ENCODE results near the gene ARHGAP18.

ARHGAP18 gene

GRCh38 chr6:129679275-129679674, 30.7 kb downstream of the ARHGAP18 start:
- TF ChIP-seq ZNF518A (tag by site-specific recombination; conservative IDR thresholded peaks at IDR 0.05; ENCODE audit: low read depth), result no peak
- no peak for TF ChIP-seq ZNF155 (tag by site-specific recombination; IDR thresholded peaks at IDR 0.05)
- no peak for TF ChIP-seq ZBTB26 (tag by site-specific recombination; optimal IDR thresholded peaks at IDR 0.05)
- no peak for TF ChIP-seq ZSCAN30 (tag by site-specific recombination; IDR thresholded peaks at IDR 0.05)
- TF ChIP-seq HOXD13 (CRISPR knock-in tag; IDR thresholded peaks at IDR 0.05; ENCODE audit: borderline replicate concordance), result no peak
- peak; percentile 57; the same call in 1 of the 2 replicates for TF ChIP-seq ZNF664 (tag by site-specific recombination; IDR thresholded peaks at IDR 0.05)
- CTCF ChIA-PET, result interaction anchor here (1.0 kb wide), 1 partner anchor 10 kb away, joined by 4 read pairs; no protein-coding TSS in a partner anchor
- peaks cover 4% of the 10 kb centered on the region; the same call in 1 of the 2 replicates for H3K4me1 ChIP-seq (ENCODE audit: control insufficient read depth, insufficient read depth, low read length)
- H3K9me3 ChIP-seq (ENCODE audit: control insufficient read depth, insufficient read depth, low read depth, low read length), result no peaks in the 10 kb centered on the region
- no peaks in the 10 kb centered on the region for H3K36me3 ChIP-seq (ENCODE audit: control insufficient read depth in 2 of 2, insufficient read depth in 1 of 2, low read length in 2 of 2)
- POLR2A ChIA-PET, result no interaction called here
- no peak overlapping the region for H3K27ac ChIP-seq (ENCODE audit: extremely low read depth, low read depth, low read length)
- no peak overlapping the region for H3K4me3 ChIP-seq (ENCODE audit: low read depth, low read length)

- POLR2A ChIA-PET, result no interaction called here
- H3K36me3 ChIP-seq (ENCODE audit: control insufficient read depth in 2 of 2, insufficient read depth in 1 of 2, low read length in 2 of 2), result no peaks in the 10 kb centered on the region
- H3K27ac ChIP-seq (ENCODE audit: extremely low read depth, low read depth, low read length), result no peak overlapping the region
- no peak overlapping the region for H3K4me3 ChIP-seq (ENCODE audit: low read depth, low read length)
- TF ChIP-seq OVOL3 (tag by site-specific recombination; IDR thresholded peaks at IDR 0.05) (no peak), KLF10 (tag by site-specific recombination; IDR thresholded peaks at IDR 0.05) (no peak), ZNF518A (tag by site-specific recombination; conservative IDR thresholded peaks at IDR 0.05; ENCODE audit: low read depth) (no peak), ZNF449 (tag by site-specific recombination; IDR thresholded peaks at IDR 0.05) (no peak), ZBTB6 (tag by site-specific recombination; IDR thresholded peaks at IDR 0.05) (no peak), RBAK (tag by site-specific recombination; IDR thresholded peaks at IDR 0.05) (no peak), MYNN (tag by site-specific recombination; IDR thresholded peaks at IDR 0.05; ENCODE audit: borderline replicate concordance) (no peak), ZNF830 (tag by site-specific recombination; IDR thresholded peaks at IDR 0.05; ENCODE audit: low read depth) (no peak), HOXC10 (CRISPR knock-in tag; IDR thresholded peaks at IDR 0.05) (no peak), ZNF114 (tag by site-specific recombination; IDR thresholded peaks at IDR 0.05) (no peak), ZNF664 (tag by site-specific recombination; IDR thresholded peaks at IDR 0.05) (no peak), ZNF623 (tag by site-specific recombination; IDR thresholded peaks at IDR 0.05) (no peak), ZFP37 (tag by site-specific recombination; IDR thresholded peaks at IDR 0.05) (no peak), ZNF514 (tag by site-specific recombination; IDR thresholded peaks at IDR 0.05) (no peak), ZNF350 (tag by site-specific recombination; IDR thresholded peaks at IDR 0.05) (no peak)
- CTCF ChIA-PET, result interaction anchor here (1.0 kb wide), 1 partner anchor 10 kb away, joined by 4 read pairs; no protein-coding TSS in a partner anchor
- no peaks in the 10 kb centered on the region for H3K9me3 ChIP-seq (ENCODE audit: control insufficient read depth, insufficient read depth, low read depth, low read length)
- peaks cover 3% of the 10 kb centered on the region; the same call in 1 of the 2 replicates for H3K4me1 ChIP-seq (ENCODE audit: control insufficient read depth, insufficient read depth, low read length)
Observed at GRCh38 chr6:129678463-129678862, 31.5 kb downstream of the ARHGAP18 start.
